Stimulated activated memory B cell treated with anti-CD40 and anti-IgM and Interleukin-4, amounts not matched to agents 10 μg/mL and 1 μg/mL and 100 μg/mL, for 72 hours (primary cell): ENCODE measurements around the gene RAP1GAP2.
A peak's percentile ranks its signal among the peaks of the same experiment; 100 is the strongest.

Experiments
- ATAC-seq: fragments of 150-1000 bp; cut with Tn5 transposase; 2 replicates; pipeline ENCODE4 v1.10.0; 2021
- H3K27ac Mint-ChIP-seq: one replicate; pipeline ENCODE4 v1.8.0; 2022; ENCODE audit warnings: mild to moderate bottlenecking, mixed read lengths
- H3K27me3 Mint-ChIP-seq: one replicate; pipeline ENCODE4 v1.8.0; 2022; ENCODE audit warnings: mixed read lengths
- H3K36me3 Mint-ChIP-seq: one replicate; pipeline ENCODE4 v1.8.0; 2022; ENCODE audit warnings: mixed read lengths
- H3K4me1 Mint-ChIP-seq: one replicate; pipeline ENCODE4 v1.8.0; 2022; ENCODE audit warnings: mixed read lengths
- H3K4me3 Mint-ChIP-seq: one replicate; pipeline ENCODE4 v1.8.0; 2022; ENCODE audit warnings: mild to moderate bottlenecking, moderate library complexity, mixed read lengths
- H3K9me3 Mint-ChIP-seq: one replicate; pipeline ENCODE4 v1.8.0; 2022; ENCODE audit warnings: mixed read lengths

RAP1GAP2 gene

GRCh38 chr17:2936771-2937321 lies 140.6 kb downstream of the RAP1GAP2 start:
- Mint-ChIP-seq H3K27ac (peak overlapping the region; percentile 14), H3K27me3 (peaks cover 13% of the 10 kb centered on the region), H3K9me3 (no peaks in the 10 kb centered on the region), H3K36me3 (peaks cover 10% of the 10 kb centered on the region), H3K4me3 (no peak overlapping the region), H3K4me1 (peaks cover 26% of the 10 kb centered on the region)
- no peak for ATAC-seq

- H3K4me3 Mint-ChIP-seq, result no peak overlapping the region
- no peak for ATAC-seq
- peaks cover 10% of the 10 kb centered on the region for H3K36me3 Mint-ChIP-seq
- H3K4me1 Mint-ChIP-seq, result peaks cover 22% of the 10 kb centered on the region
- no peaks in the 10 kb centered on the region for H3K9me3 Mint-ChIP-seq
- peaks cover 13% of the 10 kb centered on the region for H3K27me3 Mint-ChIP-seq
- no peak overlapping the region for H3K27ac Mint-ChIP-seq
Measured at GRCh38 chr17:2937331-2938003, 141.2 kb downstream of the RAP1GAP2 start.

- Mint-ChIP-seq H3K9me3 (no peaks in the 10 kb centered on the region), H3K4me1 (peaks cover 22% of the 10 kb centered on the region), H3K4me3 (no peak overlapping the region), H3K36me3 (peaks cover under 1% of the 10 kb centered on the region), H3K27me3 (peaks cover 13% of the 10 kb centered on the region), H3K27ac (no peak overlapping the region)
- ATAC-seq, result no peak
Measured at GRCh38 chr17:2939714-2940351, 143.6 kb downstream of the RAP1GAP2 start.

GRCh38 chr17:2940352-2940751 lies 144.1 kb downstream of the RAP1GAP2 start:
- Mint-ChIP-seq H3K27ac (no peak overlapping the region), H3K4me1 (peaks cover 21% of the 10 kb centered on the region), H3K36me3 (no peaks in the 10 kb centered on the region), H3K4me3 (no peak overlapping the region), H3K9me3 (no peaks in the 10 kb centered on the region), H3K27me3 (peaks cover 13% of the 10 kb centered on the region)
- ATAC-seq, result no peak

- H3K27me3 Mint-ChIP-seq, result no peaks in the 10 kb centered on the region
- H3K9me3 Mint-ChIP-seq, result no peaks in the 10 kb centered on the region
- peaks cover 5% of the 10 kb centered on the region for H3K4me1 Mint-ChIP-seq
- H3K4me3 Mint-ChIP-seq, result no peak overlapping the region
- no peak overlapping the region for H3K27ac Mint-ChIP-seq
- peaks cover 6% of the 10 kb centered on the region for H3K36me3 Mint-ChIP-seq
- no peak for ATAC-seq
Measured at GRCh38 chr17:2943981-2944380, 147.7 kb downstream of the RAP1GAP2 start.

- ATAC-seq, result no peak
- H3K9me3 Mint-ChIP-seq, result no peaks in the 10 kb centered on the region
- peaks cover 6% of the 10 kb centered on the region for H3K36me3 Mint-ChIP-seq
- H3K4me1 Mint-ChIP-seq, result peaks cover 6% of the 10 kb centered on the region
- no peak overlapping the region for H3K27ac Mint-ChIP-seq
- H3K4me3 Mint-ChIP-seq, result no peak overlapping the region
- H3K27me3 Mint-ChIP-seq, result no peaks in the 10 kb centered on the region
Measured at GRCh38 chr17:2945299-2945698, 149.1 kb downstream of the RAP1GAP2 start.

GRCh38 chr17:2946144-2946543 lies 149.9 kb downstream of the RAP1GAP2 start:
- H3K4me3 Mint-ChIP-seq, result no peak overlapping the region
- H3K36me3 Mint-ChIP-seq, result peaks cover 6% of the 10 kb centered on the region
- H3K4me1 Mint-ChIP-seq, result peaks cover 6% of the 10 kb centered on the region
- H3K9me3 Mint-ChIP-seq, result no peaks in the 10 kb centered on the region
- H3K27ac Mint-ChIP-seq, result no peak overlapping the region
- H3K27me3 Mint-ChIP-seq, result no peaks in the 10 kb centered on the region
- no peak for ATAC-seq

- Mint-ChIP-seq H3K36me3 (peaks cover 6% of the 10 kb centered on the region), H3K4me3 (no peak overlapping the region), H3K4me1 (peaks cover 6% of the 10 kb centered on the region), H3K9me3 (no peaks in the 10 kb centered on the region), H3K27ac (no peak overlapping the region), H3K27me3 (no peaks in the 10 kb centered on the region)
- no peak for ATAC-seq
Measured at GRCh38 chr17:2947588-2947950, 151.3 kb downstream of the RAP1GAP2 start.

- H3K4me3 Mint-ChIP-seq, result no peak overlapping the region
- no peaks in the 10 kb centered on the region for H3K9me3 Mint-ChIP-seq
- ATAC-seq, result no peak
- H3K4me1 Mint-ChIP-seq, result peaks cover 6% of the 10 kb centered on the region
- H3K27ac Mint-ChIP-seq, result no peak overlapping the region
- no peaks in the 10 kb centered on the region for H3K27me3 Mint-ChIP-seq
- peaks cover 6% of the 10 kb centered on the region for H3K36me3 Mint-ChIP-seq
Measured at GRCh38 chr17:2947996-2948550, 151.8 kb downstream of the RAP1GAP2 start.

GRCh38 chr17:2948721-2949468 lies 152.7 kb downstream of the RAP1GAP2 start:
- no peak overlapping the region for H3K27ac Mint-ChIP-seq
- no peaks in the 10 kb centered on the region for H3K27me3 Mint-ChIP-seq
- no peak overlapping the region for H3K4me3 Mint-ChIP-seq
- no peaks in the 10 kb centered on the region for H3K9me3 Mint-ChIP-seq
- no peak for ATAC-seq
- peaks cover 6% of the 10 kb centered on the region for H3K4me1 Mint-ChIP-seq
- peaks cover 6% of the 10 kb centered on the region for H3K36me3 Mint-ChIP-seq

GRCh38 chr17:2949469-2950044 lies 153.3 kb downstream of the RAP1GAP2 start:
- Mint-ChIP-seq H3K27me3 (no peaks in the 10 kb centered on the region), H3K9me3 (no peaks in the 10 kb centered on the region), H3K4me3 (no peak overlapping the region), H3K27ac (no peak overlapping the region), H3K4me1 (peaks cover 6% of the 10 kb centered on the region), H3K36me3 (peaks cover 6% of the 10 kb centered on the region)
- no peak for ATAC-seq

- Mint-ChIP-seq H3K27me3 (peaks cover 11% of the 10 kb centered on the region), H3K27ac (no peak overlapping the region), H3K4me1 (peaks cover 18% of the 10 kb centered on the region), H3K4me3 (no peak overlapping the region), H3K36me3 (peaks cover 6% of the 10 kb centered on the region), H3K9me3 (no peaks in the 10 kb centered on the region)
- no peak for ATAC-seq
Measured at GRCh38 chr17:2950846-2951245, 154.6 kb downstream of the RAP1GAP2 start.

- H3K36me3 Mint-ChIP-seq, result peaks cover 6% of the 10 kb centered on the region
- H3K9me3 Mint-ChIP-seq, result no peaks in the 10 kb centered on the region
- peaks cover 19% of the 10 kb centered on the region for H3K27me3 Mint-ChIP-seq
- H3K4me3 Mint-ChIP-seq, result no peak overlapping the region
- no peak for ATAC-seq
- H3K4me1 Mint-ChIP-seq, result peaks cover 22% of the 10 kb centered on the region
- H3K27ac Mint-ChIP-seq, result no peak overlapping the region
Measured at GRCh38 chr17:2952174-2952845, 156.1 kb downstream of the RAP1GAP2 start.

- no peaks in the 10 kb centered on the region for H3K9me3 Mint-ChIP-seq
- no peak overlapping the region for H3K27ac Mint-ChIP-seq
- H3K36me3 Mint-ChIP-seq, result no peaks in the 10 kb centered on the region
- ATAC-seq, result peak; percentile 56
- peak overlapping the region; percentile 4 for H3K4me3 Mint-ChIP-seq
- peaks cover 32% of the 10 kb centered on the region for H3K27me3 Mint-ChIP-seq
- H3K4me1 Mint-ChIP-seq, result peaks cover 29% of the 10 kb centered on the region
Measured at GRCh38 chr17:2954898-2955445, 158.7 kb downstream of the RAP1GAP2 start.
